K562 (cell line): ENCODE data around the gene PLCB3. TPM values are rescaled to one million over a fixed set of nuclear protein-coding genes. Genes with fewer than 3 reads are reported as not detected.

ENCODE experiments used
- ARID3A ChIP-seq: IDR thresholded peaks from 2 replicates; pipeline ENCODE4 v1.6.1; 2012; ENCODE audit warnings: low read depth, low read length, improper control_type of control experiment, borderline replicate concordance
- ATF4 ChIP-seq: fragments of 450-650 bp; formaldehyde crosslinking; IDR thresholded peaks from 2 replicates; pipeline ENCODE4 v1.4.0; 2022; ENCODE audit warnings: mild to moderate bottlenecking, moderate library complexity
- CBFB ChIP-seq: sonication (generic); formaldehyde crosslinking; IDR thresholded peaks from 2 replicates; pipeline ENCODE4 v1.4.0; 2020; ENCODE audit warnings: mild to moderate bottlenecking, missing genetic modification reagents
- CHD1 ChIP-seq: fragments of 200-600 bp; sonication (generic); IDR thresholded peaks from one replicate; pipeline ENCODE4 v1.6.1; 2012; ENCODE audit warnings: mild to moderate bottlenecking, moderate library complexity, low read length, inconsistent platforms
- GABPA ChIP-seq: fragments of 200-800 bp; sonication (Bioruptor generic); conservative IDR thresholded peaks from 2 replicates; pipeline ENCODE4 v1.6.1; 2016; ENCODE audit warnings: low read depth, missing genetic modification characterization, missing compliant biosample characterization
- GTF3C2 ChIP-seq: IDR thresholded peaks from 3 replicates; pipeline ENCODE4 v1.6.1; 2011; ENCODE audit warnings: borderline replicate concordance, mild to moderate bottlenecking, moderate library complexity; ENCODE audit not compliant: insufficient read length; ENCODE audit errors: extremely low read depth
- ID3 ChIP-seq, 2 experiments: fragments of 250-450 bp in 1 of 2; fragments of 450-650 bp in 1 of 2; sonication (Bioruptor Pico) in 1 of 2; IDR thresholded peaks; 2 replicates each; pipeline versions ENCODE4 v1.6.1 to v1.8.0; 2016 to 2021; ENCODE audit warnings: mild to moderate bottlenecking in 2 of 2, moderate library complexity in 2 of 2, missing compliant biosample characterization in 1 of 2, missing genetic modification characterization in 1 of 2
- MEIS2 ChIP-seq: fragments of 450-650 bp; IDR thresholded peaks from 2 replicates; pipeline ENCODE4 v1.6.1; 2014; ENCODE audit warnings: mild to moderate bottlenecking; ENCODE audit not compliant: partially characterized antibody
- PHB ChIP-seq: fragments of 250-450 bp; sonication (Bioruptor Pico); IDR thresholded peaks from 2 replicates; pipeline ENCODE4 v1.5.0; 2021
- RUNX1 ChIP-seq: sonication (generic); IDR thresholded peaks from 2 replicates; pipeline ENCODE4 v1.6.1; 2016; ENCODE audit warnings: antibody characterized with exemption, low read depth
- SRSF7 ChIP-seq: fragments of 200-400 bp; formaldehyde crosslinking; optimal IDR thresholded peaks from 2 replicates; pipeline ENCODE3; 2017; ENCODE audit warnings: mild to moderate bottlenecking, low read depth, low read length
- STAG1 ChIP-seq: sonication (generic); formaldehyde crosslinking; IDR thresholded peaks from 2 replicates; pipeline ENCODE4 v1.5.0; 2020; ENCODE audit warnings: missing genetic modification reagents, borderline replicate concordance
- TAF15 ChIP-seq: fragments of 200-400 bp; formaldehyde crosslinking; IDR thresholded peaks from 2 replicates; pipeline ENCODE4 v1.6.1; 2017; ENCODE audit warnings: mild to moderate bottlenecking, low read depth, low read length, moderate library complexity
- TCF3 ChIP-seq: sonication (generic); formaldehyde crosslinking; IDR thresholded peaks from 2 replicates; pipeline ENCODE4 v1.4.0; 2020; ENCODE audit warnings: mild to moderate bottlenecking, missing genetic modification reagents
- ZNF143 ChIP-seq: sonication (generic); formaldehyde crosslinking; IDR thresholded peaks from 2 replicates; pipeline ENCODE4 v1.9.0; 2022; ENCODE audit warnings: mild to moderate bottlenecking, missing genetic modification reagents
- ZNF518B ChIP-seq: fragments of 250-450 bp; sonication (Bioruptor Pico); IDR thresholded peaks from 2 replicates; pipeline ENCODE4 v1.5.0; 2021; ENCODE audit warnings: mild to moderate bottlenecking, moderate library complexity
- polyA plus RNA-seq, 8 experiments: library from polyadenylated mRNA; depleted of rRNA in 4 of 8; stranded (reverse) in 5 of 8; unstranded in 3 of 8; fragments of >200 nt; fragmentation: Nextera tagmentation in 2 of 8; fragmentation: Illumina TruSeq in 1 of 8; extraction: Ambion mirVana in 2 of 8; extraction: Trizol in 1 of 8; gene quantifications; 2 replicates each; pipeline versions ENCODE4 v1.2.1 to v1.2.3, GENCODE V29; 2011 to 2014; ENCODE audit warnings: inconsistent platforms in 1 of 8, missing spikeins in 1 of 8
- total RNA-seq, 7 experiments: library from RNA; depleted of rRNA in 6 of 7; stranded (reverse); fragments of >200 nt in 6 of 7; fragmentation: Illumina TruSeq in 2 of 7; extraction: Trizol in 2 of 7; gene quantifications; 2 replicates each; pipeline versions ENCODE4 v1.2.1 to v1.2.3, GENCODE V29; 2011 to 2021; ENCODE audit warnings: low replicate concordance in 1 of 7

The PLCB3 gene
- total and polyA plus RNA-seq, 9 of the 15 experiments (the other 6 are each of a cell fraction or from before 2014, with no cell fraction given), result 0.31 to 44.8 (median 14.6) TPM

- TF ChIP-seq GTF3C2 (no peak), MEIS2 (peak; percentile 61), CHD1 (peak; percentile 50), CBFB (0 out of 2 replicates have a peak, but pooled peaks have one; percentile 33), TAF15 (peak; percentile 99; the same call in 1 of the 2 replicates), SRSF7 (peak; percentile 69), ZNF143 (CRISPR knock-in tag) (no peak), STAG1 (CRISPR knock-in tag) (no peak; the same call in 1 of the 2 replicates), ID3 (CRISPR knock-in tag; IDR thresholded peaks at IDR 0.05) (no peak), ID3 (tag; IDR thresholded peaks at IDR 0.05) (0 out of 2 replicates have a peak, but pooled peaks have one; percentile 23), RUNX1 (no peak), ZNF518B (CRISPR knock-in tag) (no peak), PHB (CRISPR knock-in tag) (no peak), ARID3A (no peak), TCF3 (CRISPR knock-in tag) (0 out of 2 replicates have a peak, but pooled peaks have one; percentile 14), ATF4 (CRISPR knock-in tag) (no peak), GABPA (tag) (peak; percentile 85)
Observed at GRCh38 chr11:64284962-64285884, 33.9 kb downstream of the PLCB3 start, which contains the start of gene GPR137 (continued).
